Skin of body (tissue), 2 donors: ENCODE data around the gene APEX1. TPM values are rescaled to one million over a fixed set of nuclear protein-coding genes. Genes with fewer than 3 reads are reported as not detected.
A peak's percentile ranks its signal among the peaks of the same experiment; 100 is the strongest.
"Not testable (repeated sequence)": the region's sequence is repeated elsewhere in the genome, so short reads cannot be mapped to it uniquely, and the experiment has no call there.

ENCODE experiments used
- DNase-seq: peaks from one replicate; lab custom pipeline; 2025; lab: John Stamatoyannopoulos, UW
- total RNA-seq: library from RNA; depleted of rRNA; stranded (reverse); fragments of >200 nt; gene quantifications from one replicate; pipeline ENCODE4 v1.2.3, GENCODE V29; 2014

APEX1 gene
- total RNA-seq, 1 donor from 2014 or later: 60.7 TPM

DNA sequence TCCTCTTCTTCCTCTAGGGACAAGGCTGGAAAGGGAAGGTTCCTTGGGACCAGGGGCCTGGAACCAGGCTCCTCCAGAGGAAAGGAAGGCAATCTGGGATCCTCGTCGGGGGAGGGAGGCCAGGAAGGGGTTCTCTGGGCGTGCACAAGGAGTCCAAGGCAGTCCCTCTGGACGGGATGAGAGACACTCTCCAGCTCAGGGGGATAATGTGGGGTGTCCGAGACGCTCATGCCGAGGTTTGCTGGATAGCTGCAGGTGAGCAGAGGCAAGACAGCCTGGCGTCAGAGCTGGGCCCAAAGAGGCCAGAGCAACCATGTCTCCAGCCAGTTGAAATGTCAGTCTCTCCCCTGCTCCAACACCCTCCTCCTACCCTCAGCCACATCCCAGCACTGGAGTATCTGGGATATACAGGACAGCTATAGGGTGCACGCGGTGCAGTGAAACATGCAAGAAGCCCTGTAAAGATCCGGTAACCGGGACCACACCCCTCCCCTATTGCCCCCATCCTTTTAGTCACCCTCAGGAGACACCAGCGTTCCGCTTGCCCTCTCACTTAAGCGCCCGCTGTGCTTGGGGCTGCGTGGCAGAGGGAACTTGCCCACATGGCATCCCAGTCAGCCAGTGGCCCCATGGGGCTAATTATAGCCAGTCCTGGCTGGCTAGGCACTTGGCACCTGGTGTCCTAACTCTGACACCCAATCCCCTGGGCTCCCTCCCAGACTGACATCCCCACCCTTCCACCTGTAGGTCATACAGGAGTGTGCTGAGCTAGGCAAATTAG lies 19.3 kb upstream of the APEX1 start, which contains the start of gene KLHL33:
Gene KLHL33, minus strand, starts transcription at position 585 of the 781 bp plus-strand sequence. Its CDS starts 355 bp downstream, at position 230.
- DNase-seq: no peak

DNA sequence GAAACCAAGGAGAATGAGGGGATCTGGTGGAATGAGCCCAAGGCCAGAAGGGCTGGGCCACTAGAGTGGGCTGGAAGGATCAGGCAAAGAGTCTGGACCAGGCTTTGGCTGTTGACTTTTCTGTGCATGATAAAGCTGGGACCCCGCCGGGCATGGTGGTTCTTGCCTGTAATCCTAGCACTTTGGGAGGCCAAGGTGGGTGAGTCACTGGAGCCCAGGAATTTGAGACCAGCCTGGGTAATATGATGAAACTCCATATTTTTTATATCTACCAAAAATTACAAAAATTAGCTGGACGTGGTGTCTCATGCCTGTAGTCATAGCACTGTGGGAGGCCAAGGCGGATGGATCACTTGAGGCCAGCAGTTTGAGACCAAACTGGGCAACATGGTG lies 18.7 kb upstream of the APEX1 start:
- no peak for DNase-seq

DNA sequence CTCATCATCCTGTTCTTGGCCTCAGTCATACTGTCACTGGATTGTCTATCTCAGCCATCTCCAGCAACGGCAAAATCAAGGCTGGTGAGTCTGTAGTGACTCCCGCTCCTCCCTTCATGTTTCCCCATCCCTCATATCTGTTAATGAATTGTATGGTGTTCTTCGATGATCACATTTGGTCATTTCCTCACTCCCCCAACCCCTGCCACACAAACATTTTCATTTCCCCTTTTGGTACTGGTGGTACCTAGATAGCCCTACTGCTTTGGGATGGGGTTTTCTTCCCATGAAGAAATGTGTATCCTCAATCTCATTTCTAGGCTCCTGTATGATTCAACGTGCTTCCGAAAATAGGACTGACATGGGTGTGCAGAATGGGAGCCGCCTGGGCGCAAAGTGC lies 16.4 kb upstream of the APEX1 start:
- no peak for DNase-seq

DNA sequence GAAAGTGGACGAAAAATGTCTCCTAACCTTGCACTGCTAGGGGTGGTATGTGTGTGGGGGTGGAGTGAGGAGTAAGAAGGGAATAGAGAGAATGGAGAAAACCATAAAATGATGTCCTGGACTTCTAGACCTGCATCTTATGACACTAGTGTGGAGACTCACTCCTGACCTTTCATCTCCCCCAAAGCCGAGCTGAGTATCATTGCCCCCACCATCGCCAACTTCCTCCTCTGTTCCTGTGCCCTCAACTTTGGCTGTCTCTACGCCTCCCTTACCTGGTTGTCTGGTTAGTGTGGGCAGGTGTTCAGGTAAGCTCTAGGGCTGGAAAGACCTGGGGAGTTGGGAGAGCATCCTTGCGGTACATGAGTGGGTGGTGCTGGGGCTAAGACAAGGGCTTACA lies 14.6 kb upstream of the APEX1 start:
- no peak for DNase-seq

DNA sequence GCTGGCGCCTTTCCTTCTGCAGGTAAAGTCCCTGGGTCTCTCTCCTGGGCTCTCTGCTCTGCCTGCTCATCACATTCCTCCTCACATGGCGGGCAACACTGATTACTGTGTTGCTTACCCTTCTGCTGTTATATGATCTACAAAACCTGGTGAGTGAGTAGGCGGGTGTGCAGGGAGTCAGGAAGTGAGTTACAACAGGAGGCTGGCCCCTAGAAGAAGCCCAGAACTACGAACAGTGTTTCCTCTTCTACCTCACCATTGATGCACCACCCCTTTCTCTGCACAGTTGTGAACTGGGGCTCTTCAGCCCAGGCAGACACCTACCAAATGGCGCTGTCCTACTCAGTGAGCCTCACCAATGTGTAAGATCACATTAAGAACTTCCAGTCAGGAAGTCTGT lies 14.1 kb upstream of the APEX1 start:
- DNase-seq: no peak

DNA sequence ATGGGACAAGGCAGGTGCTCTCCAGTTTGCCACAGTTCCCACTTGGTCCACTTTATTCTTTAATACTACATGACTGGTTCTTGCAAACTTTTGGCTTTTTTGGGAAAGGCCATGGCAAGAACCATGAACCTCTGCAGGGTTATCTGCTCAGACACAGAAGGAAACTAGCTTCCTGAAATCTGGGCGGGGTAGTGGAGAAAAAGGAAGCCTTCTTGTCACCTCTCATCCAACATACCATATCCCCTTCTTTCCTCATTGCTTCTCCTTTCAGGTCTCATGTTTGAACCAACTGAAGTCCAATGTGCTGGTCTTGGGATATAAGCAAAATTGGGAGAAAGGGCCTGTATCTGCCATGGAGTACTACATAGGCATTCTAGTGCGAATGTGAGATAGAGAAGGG lies 13.6 kb upstream of the APEX1 start:
- no peak for DNase-seq

DNA sequence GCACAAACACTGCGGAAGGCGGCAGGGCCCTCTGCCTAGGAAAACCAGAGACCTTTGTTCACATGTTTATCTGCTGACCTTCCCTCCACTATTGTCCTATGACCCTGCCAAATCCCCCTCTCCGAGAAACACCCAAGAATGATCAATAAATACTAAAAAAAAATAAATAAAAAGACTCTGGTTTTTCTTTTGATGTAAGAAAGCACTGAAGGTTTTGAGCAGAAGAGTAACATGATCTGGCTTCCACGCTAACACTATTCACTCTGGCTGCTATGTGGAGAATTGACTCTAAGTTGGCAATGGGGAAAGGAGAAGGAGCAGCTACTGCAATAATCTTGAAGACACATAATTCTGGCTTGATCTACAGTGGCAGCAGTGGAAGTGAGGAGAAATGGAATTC lies 11.4 kb upstream of the APEX1 start:
- DNase-seq: not testable (repeated sequence)

DNA sequence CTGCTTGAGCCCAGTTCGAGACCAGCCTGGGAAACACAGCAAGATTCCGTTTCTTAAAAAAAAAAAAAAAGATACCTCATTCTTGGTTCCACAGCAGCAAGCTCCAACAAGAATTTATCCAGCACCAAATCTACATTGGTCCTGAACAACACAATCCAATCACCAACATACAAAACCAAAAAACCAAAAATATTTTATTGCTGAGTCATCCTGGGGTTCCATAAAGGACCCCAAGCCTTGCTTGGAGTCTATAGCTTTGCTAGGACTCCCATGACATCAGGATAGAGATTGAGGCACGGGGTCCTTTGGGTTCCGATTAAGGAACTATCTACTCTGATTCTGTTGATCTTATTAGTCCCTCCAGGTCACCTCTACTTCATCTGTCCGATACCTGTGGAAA lies 8.1 kb upstream of the APEX1 start:
- DNase-seq: no peak

DNA sequence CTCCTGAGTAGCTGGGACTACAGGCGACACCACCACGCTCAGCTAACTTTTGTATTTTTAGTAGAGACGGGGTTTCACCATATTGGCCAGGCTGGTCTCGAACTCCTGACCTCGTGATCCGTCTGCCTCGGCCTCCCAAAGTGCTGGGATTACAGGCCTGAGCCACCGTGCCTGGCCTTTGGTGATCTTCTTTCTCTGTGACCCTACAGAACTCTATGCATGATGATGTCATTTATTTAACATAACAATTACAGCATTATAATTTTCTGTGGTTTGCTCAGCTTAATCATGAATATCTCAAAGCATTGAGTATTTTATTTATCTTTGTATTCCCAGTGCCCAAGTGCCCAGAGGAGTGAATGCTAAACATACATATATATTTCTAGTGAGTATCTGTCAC lies 2.2 kb upstream of the APEX1 start:
- DNase-seq: not testable (repeated sequence)

DNA sequence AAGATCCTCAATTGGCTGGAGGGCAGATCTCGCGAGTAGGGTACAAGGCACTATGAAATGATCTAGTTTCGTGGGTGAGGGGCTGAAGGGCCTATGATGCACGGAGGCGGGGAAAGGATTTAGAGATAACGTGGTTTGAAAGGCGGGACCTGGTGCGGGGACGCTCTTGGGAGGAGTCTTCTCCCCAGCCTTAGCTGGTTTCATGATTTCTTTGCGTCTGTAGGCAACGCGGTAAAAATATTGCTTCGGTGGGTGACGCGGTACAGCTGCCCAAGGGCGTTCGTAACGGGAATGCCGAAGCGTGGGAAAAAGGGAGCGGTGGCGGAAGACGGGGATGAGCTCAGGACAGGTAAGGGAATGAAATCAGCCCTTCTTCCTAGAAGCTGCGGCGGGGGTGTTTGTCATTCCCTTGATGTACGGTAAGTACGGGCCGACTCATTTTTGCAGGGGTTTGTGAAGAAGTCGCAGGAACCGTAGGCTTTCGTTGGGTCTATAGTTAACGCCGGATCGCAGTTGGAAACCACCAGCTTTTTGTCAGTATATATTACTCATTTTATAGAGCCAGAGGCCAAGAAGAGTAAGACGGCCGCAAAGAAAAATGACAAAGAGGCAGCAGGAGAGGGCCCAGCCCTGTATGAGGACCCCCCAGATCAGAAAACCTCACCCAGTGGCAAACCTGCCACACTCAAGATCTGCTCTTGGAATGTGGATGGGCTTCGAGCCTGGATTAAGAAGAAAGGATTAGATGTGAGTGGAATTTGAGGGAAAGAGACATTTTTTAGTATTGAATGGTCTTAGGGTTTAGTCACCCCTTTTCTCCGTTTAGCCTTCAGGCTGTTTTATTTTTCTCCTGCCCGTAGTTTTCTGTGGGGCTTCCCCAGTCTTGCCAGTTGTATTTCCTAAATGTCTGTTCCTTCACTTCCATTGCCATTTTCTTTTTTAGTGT lies 602 bp downstream of the APEX1 start:
- DNase-seq: peak; percentile 93

DNA sequence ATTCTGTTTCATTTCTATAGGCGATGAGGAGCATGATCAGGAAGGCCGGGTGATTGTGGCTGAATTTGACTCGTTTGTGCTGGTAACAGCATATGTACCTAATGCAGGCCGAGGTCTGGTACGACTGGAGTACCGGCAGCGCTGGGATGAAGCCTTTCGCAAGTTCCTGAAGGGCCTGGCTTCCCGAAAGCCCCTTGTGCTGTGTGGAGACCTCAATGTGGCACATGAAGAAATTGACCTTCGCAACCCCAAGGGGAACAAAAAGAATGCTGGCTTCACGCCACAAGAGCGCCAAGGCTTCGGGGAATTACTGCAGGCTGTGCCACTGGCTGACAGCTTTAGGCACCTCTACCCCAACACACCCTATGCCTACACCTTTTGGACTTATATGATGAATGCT lies 1.9 kb downstream of the APEX1 start:
- DNase-seq: no peak

DNA sequence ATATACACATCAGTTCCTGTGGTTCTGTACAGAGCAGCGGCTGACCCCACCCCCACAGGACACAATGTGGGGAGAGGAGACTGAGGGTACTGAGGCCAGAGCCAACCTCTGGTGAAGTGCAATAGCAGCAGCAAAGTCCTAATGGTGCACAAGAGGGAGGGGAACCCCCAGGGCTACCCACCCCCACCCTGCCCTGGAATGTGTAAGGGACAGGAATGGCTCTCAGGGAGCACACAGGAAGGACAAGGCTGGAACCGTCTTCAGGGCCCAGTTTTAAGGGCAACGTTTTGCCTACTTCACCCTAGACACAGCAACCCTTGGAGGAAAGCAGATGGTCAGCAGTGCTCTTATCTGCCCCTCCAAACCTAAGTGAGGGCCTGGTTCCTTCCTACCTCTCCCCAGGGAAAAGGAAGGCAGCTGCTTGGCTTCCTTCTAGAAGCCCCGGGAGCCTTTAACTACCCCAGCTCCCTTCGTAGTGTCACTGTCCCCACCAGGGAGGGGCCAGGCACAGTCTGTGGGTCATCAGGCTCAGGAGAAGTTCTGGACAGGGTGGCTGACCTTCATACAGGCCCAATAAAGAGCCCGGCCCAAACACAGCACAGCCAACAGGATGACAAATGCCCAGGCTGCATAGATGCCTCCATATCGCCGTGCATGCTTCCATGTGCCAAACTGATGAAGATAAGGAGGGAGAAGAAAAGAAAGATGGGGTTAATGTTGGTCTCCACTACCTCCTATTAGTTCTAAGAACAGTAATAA lies 3.2 kb downstream of the APEX1 start:
- no peak for DNase-seq

DNA sequence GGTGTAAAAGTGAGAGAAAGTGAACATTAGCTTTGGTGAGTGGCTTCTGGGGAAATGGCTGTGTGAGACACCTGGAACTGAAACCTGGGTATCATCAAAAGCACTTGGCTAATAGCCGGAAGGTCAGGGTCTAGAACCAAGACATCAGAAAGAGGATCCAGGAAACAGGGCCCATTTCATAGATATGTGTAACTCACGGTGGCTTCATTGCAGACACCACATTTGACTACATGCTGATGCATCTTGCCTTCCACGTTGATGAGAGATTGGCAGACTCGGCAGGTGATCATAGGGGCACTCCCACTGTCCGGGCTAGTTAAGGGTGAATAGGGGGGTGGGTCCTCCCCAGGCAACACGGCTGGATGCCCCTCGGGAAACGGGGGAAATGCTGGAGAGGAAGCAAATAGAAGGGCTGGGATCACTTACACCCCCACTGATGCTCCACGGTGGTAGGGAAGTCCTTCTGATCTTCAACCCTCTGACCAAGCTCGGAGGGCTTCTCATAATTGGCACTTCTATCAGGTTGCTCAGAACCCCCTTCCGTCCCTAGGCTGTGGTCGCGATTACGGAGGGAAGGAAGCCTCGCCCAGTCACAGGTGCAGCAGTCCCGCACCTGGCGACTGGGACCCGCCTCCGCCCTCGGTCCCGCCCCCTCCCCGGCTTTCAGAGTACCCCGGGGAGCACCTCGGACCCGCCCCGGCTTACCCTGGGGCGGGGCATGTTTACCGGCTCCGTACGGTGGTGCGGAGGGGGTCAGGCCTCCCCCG lies 5.6 kb downstream of the APEX1 start:
- no peak for DNase-seq

DNA sequence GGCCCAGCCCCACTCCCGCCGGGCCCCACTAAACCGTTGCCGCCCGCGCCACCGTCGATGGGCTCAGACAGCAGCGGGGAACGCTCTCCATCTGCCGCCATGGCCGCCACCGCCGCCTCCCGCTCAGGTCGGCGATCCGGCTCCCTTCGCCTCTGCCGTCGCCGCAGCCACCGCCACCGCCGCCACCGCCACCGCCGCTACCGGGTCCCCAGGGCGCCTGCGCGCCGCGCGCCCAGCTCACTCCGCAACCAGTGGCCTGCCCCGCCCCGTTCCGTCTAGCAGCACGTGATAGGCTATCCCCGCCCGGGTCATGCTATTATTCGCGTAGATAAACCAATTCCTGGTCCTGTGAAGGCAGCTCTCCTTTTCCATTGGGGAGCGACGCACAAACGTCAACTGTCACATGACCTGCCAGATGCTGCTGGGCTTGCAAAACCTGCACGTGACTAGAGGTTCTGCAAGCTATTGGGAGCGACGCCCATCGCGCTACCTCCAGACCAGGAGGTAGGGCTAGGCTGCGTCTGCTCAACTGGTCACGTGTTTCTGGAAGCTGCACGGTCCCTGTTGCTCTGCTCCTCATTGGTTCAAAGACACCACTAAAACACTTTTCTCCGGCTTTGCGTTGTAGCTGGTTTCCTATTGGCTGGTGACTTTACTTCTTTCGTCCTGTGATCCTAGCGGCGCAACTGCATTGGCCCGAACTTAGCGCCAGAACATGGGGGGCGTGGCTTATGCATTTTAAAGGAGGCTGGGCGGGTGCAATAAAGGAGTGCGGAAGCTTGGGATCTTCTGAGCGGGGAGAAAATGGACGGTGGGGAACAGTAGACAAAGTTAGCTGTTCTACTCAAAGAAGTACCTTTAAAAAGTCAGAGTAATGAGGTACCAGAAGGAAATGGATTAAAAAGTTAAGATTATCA lies 6.5 kb downstream of the APEX1 start, which contains the start of gene PIP4P1:
Gene PIP4P1, minus strand, starts transcription at position 210 of the 917 bp plus-strand sequence. Its CDS starts 109 bp downstream, at position 101.
- peak; percentile 100 for DNase-seq

DNA sequence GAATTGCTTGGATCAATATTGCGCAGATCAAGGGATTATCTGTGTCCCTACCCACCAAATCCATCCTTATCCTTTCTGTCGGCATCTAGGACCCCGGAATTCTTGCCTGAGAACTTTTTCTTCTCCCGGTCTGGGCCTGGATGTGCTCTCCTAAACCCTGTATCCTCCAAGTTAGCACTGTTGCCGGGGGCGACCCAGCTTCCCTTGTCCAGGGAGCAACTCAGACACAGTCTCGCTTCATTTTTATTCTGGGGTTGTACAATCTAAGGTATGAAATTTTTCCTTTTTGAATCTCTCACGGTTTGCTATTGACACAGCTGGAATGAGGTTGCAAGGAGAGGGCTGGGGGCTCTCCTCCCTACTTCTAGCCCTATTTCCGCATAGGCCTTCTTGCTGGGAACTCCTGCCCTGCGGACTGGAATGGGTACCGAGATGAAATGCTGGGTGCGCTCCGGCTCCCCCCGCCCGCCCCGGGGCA lies 13.8 kb downstream of the APEX1 start:
- DNase-seq: no peak

DNA sequence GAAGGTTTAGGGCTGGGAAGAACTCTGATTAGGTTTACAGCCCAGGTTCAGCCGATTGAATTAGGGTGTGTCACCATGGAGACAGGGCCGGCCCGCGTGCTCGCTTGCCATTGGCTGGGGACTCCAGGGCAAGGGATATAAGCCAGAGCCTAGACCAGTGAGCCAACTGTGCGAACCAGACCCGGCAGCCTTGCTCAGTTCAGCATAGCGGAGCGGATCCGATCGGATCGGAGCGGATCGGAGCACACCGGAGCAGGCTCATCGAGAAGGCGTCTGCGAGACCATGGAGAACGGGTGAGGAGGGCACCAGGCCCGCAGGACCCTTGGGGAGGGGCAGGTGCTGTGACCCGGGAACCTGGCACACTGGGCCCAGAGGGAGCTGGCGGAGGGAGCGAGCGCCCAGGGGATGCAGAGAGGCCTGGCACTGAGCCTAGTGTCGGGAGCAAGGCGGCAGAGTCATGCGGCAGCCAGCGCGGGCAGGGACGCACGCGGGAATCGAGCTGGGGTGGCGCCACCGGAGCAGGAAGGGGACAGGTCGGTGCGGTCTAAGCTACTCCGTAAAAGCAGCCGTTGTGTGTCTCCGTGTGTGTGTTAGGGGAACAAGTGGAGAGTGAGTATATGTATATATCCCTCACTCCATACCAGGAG lies 14.3 kb downstream of the APEX1 start, which contains the start of gene PNP:
Gene PNP, plus strand, starts transcription at position 165 of the 648 bp plus-strand sequence. Its CDS starts 119 bp downstream, at position 284.
- DNase-seq: peak; percentile 73

DNA sequence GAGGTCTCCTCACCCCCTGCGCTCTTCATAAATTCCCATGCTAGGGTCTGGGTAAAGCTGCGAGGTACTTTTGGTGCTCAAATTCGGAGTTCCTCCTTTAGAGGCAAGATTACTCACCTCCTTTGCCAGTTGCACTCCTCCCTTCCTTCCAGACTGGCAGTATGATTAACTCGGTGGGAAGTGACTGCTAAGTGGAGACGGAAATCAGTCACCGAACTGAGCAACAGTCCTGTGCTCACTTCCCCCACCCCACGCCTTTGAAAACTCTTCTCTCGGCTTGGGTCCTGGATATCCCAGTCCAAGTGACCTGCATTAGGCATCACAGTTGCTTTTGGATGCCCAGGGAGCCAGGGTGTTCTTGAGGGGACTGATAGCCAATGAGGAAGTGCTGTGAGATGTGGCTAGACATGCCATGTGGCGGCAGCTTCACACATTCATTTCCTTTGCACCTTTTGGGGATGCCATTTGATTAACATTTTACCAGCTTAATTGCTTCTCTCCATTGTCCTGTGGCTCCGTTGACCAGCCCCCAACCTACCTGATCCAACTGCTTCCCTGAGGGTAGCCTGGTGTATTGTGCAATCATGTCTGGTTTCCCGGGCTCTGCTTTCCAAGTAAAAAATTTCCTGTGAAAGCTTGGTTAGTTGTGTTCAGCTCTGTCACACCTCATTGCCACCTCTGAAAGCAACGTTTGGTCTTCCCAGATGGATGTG lies 15.0 kb downstream of the APEX1 start:
- no peak for DNase-seq

DNA sequence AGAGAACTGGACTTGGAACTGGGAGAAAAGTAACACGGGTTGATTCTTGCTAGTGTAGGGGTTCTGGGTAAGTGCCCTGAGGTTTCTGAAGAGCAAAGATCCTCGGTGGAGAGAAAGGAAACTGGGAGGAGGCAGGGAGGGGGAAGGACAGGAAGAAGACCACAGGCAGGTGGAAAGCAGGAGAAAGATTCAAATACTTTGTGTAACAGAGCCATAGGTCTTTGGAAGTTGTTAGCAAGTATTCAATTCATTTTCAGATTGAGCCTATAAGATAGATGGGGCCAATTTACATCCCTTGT lies 15.5 kb downstream of the APEX1 start:
- no peak for DNase-seq
